Measurements from ENCODE around the gene PCGF2. TPM values are rescaled to one million over a fixed set of nuclear protein-coding genes. Genes with fewer than 3 reads are reported as not detected.
A peak's percentile ranks its signal among the peaks of the same experiment; 100 is the strongest.

Gene PCGF2
- total RNA-seq, 6 donors from 2014 or later: 14.6 to 51.7 (median 31.9) TPM

- Histone ChIP-seq H3K9me3 (no peaks in the 10 kb centered on the region), H3K4me3 (no peak overlapping the region), H3K27me3 (no peaks in the 10 kb centered on the region), H3K4me1 (peaks cover 0 to 8% (median 0%) of the 10 kb centered on the region in 4 donors), H3K36me3 (peaks cover 14 to 99% (median 76%) of the 10 kb centered on the region in 4 donors), H3K27ac (no peak overlapping the region)
- peak in 1 of 2 donors; percentile 54 for DNase-seq
- ATAC-seq (ENCODE audit: low FRiP score in 2 of 2): no peak
- TF ChIP-seq CTCF (IDR thresholded peaks at IDR 0.05) (no peak), EP300 (IDR thresholded peaks at IDR 0.05) (no peak), POLR2AphosphoS5 (IDR thresholded peaks at IDR 0.05) (no peak), POLR2A (IDR thresholded peaks at IDR 0.05) (no peak)
- 29 to 49% methylated on average over 6 of the region's 6 CpGs for WGBS, 2 donors
Measured at GRCh38 chr17:38768417-38768816, 20.3 kb upstream of the PCGF2 start.

- H3K9me3 ChIP-seq: no peaks in the 10 kb centered on the region
- 85 to 95% methylated on average over 5 of the region's 5 CpGs for WGBS, 2 donors
- H3K4me3 ChIP-seq: no peak overlapping the region
- H3K4me1 ChIP-seq: peaks cover 0 to 8% (median 0%) of the 10 kb centered on the region in 4 donors
- no peaks in the 10 kb centered on the region for H3K27me3 ChIP-seq
- ATAC-seq (ENCODE audit: low FRiP score in 2 of 2) (no peak), DNase-seq (no peak)
- no peak overlapping the region for H3K27ac ChIP-seq
- H3K36me3 ChIP-seq: peaks cover 20 to 99% (median 79%) of the 10 kb centered on the region in 4 donors
- no peak for TF ChIP-seq CTCF (IDR thresholded peaks at IDR 0.05)
- no peak for TF ChIP-seq POLR2AphosphoS5 (IDR thresholded peaks at IDR 0.05)
- TF ChIP-seq EP300 (IDR thresholded peaks at IDR 0.05): no peak
Measured at GRCh38 chr17:38766341-38766740, 18.2 kb upstream of the PCGF2 start.

- Histone ChIP-seq H3K27ac (no peak overlapping the region), H3K4me3 (no peak overlapping the region), H3K36me3 (peaks cover 17 to 99% (median 86%) of the 10 kb centered on the region in 4 donors), H3K4me1 (no peaks in the 10 kb centered on the region), H3K27me3 (no peaks in the 10 kb centered on the region), H3K9me3 (no peaks in the 10 kb centered on the region)
- ATAC-seq (ENCODE audit: low FRiP score in 2 of 2) (no peak), DNase-seq (no peak)
- 85 to 97% methylated on average over 3 of the region's 3 CpGs for WGBS, 2 donors
- TF ChIP-seq CTCF (IDR thresholded peaks at IDR 0.05) (no peak), POLR2A (IDR thresholded peaks at IDR 0.05) (no peak), EP300 (IDR thresholded peaks at IDR 0.05) (no peak), POLR2AphosphoS5 (IDR thresholded peaks at IDR 0.05) (no peak)
Measured at GRCh38 chr17:38762231-38762630, 14.1 kb upstream of the PCGF2 start.

- DNase-seq (no peak), ATAC-seq (ENCODE audit: low FRiP score in 2 of 2) (no peak)
- H3K27ac ChIP-seq: no peak overlapping the region
- H3K4me1 ChIP-seq: no peaks in the 10 kb centered on the region
- no peak overlapping the region for H3K4me3 ChIP-seq
- H3K9me3 ChIP-seq: no peaks in the 10 kb centered on the region
- WGBS, 2 donors: 76 to 84% methylated on average over 4 of the region's 4 CpGs
- TF ChIP-seq POLR2A (IDR thresholded peaks at IDR 0.05) (no peak), CTCF (IDR thresholded peaks at IDR 0.05) (peak in 2 of 6 experiments; percentile 8 to 15)
- peaks cover 18 to 99% (median 88%) of the 10 kb centered on the region in 4 donors for H3K36me3 ChIP-seq
- no peaks in the 10 kb centered on the region for H3K27me3 ChIP-seq
Measured at GRCh38 chr17:38761612-38762011, 13.5 kb upstream of the PCGF2 start.

GRCh38 chr17:38753071-38753506 lies 5.0 kb upstream of the PCGF2 start:
- WGBS, 2 donors: 12 to 15% methylated on average over 9 to 16 of the region's 22 CpGs
- peaks cover 0 to 5% (median 2%) of the 10 kb centered on the region in 4 donors for H3K27me3 ChIP-seq
- no peak for TF ChIP-seq POLR2A (IDR thresholded peaks at IDR 0.05)
- no peak for TF ChIP-seq EP300 (IDR thresholded peaks at IDR 0.05)
- no peak for TF ChIP-seq POLR2AphosphoS5 (IDR thresholded peaks at IDR 0.05)
- no peak for TF ChIP-seq CTCF (IDR thresholded peaks at IDR 0.05)
- DNase-seq: peak; percentile 32 to 71
- no peaks in the 10 kb centered on the region for H3K9me3 ChIP-seq
- H3K4me3 ChIP-seq: peak overlapping the region; percentile 77 to 92 (median 84)
- no peak for ATAC-seq (ENCODE audit: low FRiP score in 2 of 2)
- H3K36me3 ChIP-seq: peaks cover 10 to 36% (median 26%) of the 10 kb centered on the region in 4 donors
- H3K27ac ChIP-seq: peak overlapping the region; percentile 89 to 95 (median 91)
- peaks cover 42 to 55% (median 50%) of the 10 kb centered on the region in 4 donors for H3K4me1 ChIP-seq
